K562 (cell line): Measurements from ENCODE around the gene SPHK2. TPM values are rescaled to one million over a fixed set of nuclear protein-coding genes. Genes with fewer than 3 reads are reported as not detected.

Source experiments
- ATAC-seq: fragments of 200-7000 bp; cut with Tn5 transposase; 3 replicates; pipeline ENCODE4 v1.9.1; 2020; ENCODE audit warnings: moderate library complexity
- BruUV-seq: library from RNA; stranded (reverse); fragments of 400-500 nt; replicated peaks from 2 replicates; lab custom pipeline; 2021; lab: Mats Ljungman, UMichigan
- CTCF ChIA-PET: fragments of 300-600 bp; formaldehyde crosslinking; extraction: SDS; loops from one replicate; lab custom pipeline; 2021; ENCODE audit warnings: low intra/inter-chr PET ratio; lab: Yijun Ruan, JAX
- POLR2A ChIA-PET: fragments of 300-600, 350-650 bp; sonication (Branson Sonifier 250); formaldehyde crosslinking; extraction: SDS; loops from one replicate; lab custom pipeline; 2021; ENCODE audit warnings: antibody characterized with exemption, inconsistent platforms; lab: Yijun Ruan, JAX
- DNase-seq, 4 experiments: peaks; one replicate each; pipeline versions ENCODE4 v3.0.0 to v3.0.0-alpha.2; 2011 to 2018; ENCODE audit warnings: low spot score in 3 of 4, mixed read lengths in 3 of 4; ENCODE audit errors: extremely low read depth in 1 of 4
- FAIRE-seq: peaks from 2 replicates; lab custom pipeline; 2011; peaks lifted over from hg19 to GRCh38; lab: Jason Lieb, UNC
- H2AFZ ChIP-seq: 2 replicates; pipeline ENCODE4 v1.6.0; 2011; ENCODE audit warnings: low read depth, low read length, control low read depth, inconsistent platforms
- H3K27ac ChIP-seq: fragments of 200-600 bp; 3 replicates; pipeline ENCODE4 v1.8.0; 2011; ENCODE audit warnings: low read depth, mild to moderate bottlenecking, control low read depth, inconsistent platforms, low read length, moderate library complexity, mixed read lengths; ENCODE audit errors: extremely low read depth
- H3K27me3 ChIP-seq, 2 experiments: fragments of 300-600 bp in 1 of 2; 2 replicates in 1 of 2; 3 replicates in 1 of 2; pipeline versions ENCODE4 v1.6.0 to v1.8.0; 2011; ENCODE audit warnings: inconsistent platforms in 2 of 2, low read length in 2 of 2, mild to moderate bottlenecking in 1 of 2, mixed read lengths in 1 of 2, moderate library complexity in 1 of 2; ENCODE audit not compliant: control insufficient read depth in 2 of 2, insufficient read depth in 2 of 2
- H3K36me3 ChIP-seq: fragments of 300-600 bp; 3 replicates; pipeline ENCODE4 v1.8.0; 2011; ENCODE audit warnings: mild to moderate bottlenecking, low read length, inconsistent platforms; ENCODE audit not compliant: control insufficient read depth, insufficient read depth
- H3K4me1 ChIP-seq, 2 experiments: fragments of 200-600 bp in 1 of 2; replicated peaks in 1 of 2; 2 replicates in 1 of 2; 3 replicates in 1 of 2; pipeline versions ENCODE4 v1.5.1 to v1.8.0; 2011; ENCODE audit warnings: inconsistent platforms in 2 of 2, low read length in 2 of 2, mild to moderate bottlenecking in 1 of 2, mixed read lengths in 1 of 2, moderate library complexity in 1 of 2; ENCODE audit not compliant: control insufficient read depth in 2 of 2, insufficient read depth in 2 of 2
- H3K4me2 ChIP-seq: 2 replicates; pipeline ENCODE4 v1.6.1; 2011; ENCODE audit warnings: low read length, control low read depth, inconsistent platforms, mixed read lengths; ENCODE audit not compliant: insufficient read depth
- H3K4me3 ChIP-seq: fragments of 200-600 bp; sonication (generic), shearing (Covaris generic); 2 replicates; pipeline ENCODE4 v1.5.1; 2016; ENCODE audit warnings: control low read depth, inconsistent platforms
- H3K79me2 ChIP-seq: fragments of 200-600 bp; 3 replicates; pipeline ENCODE4 v1.8.0; 2011; ENCODE audit warnings: low read length, inconsistent platforms; ENCODE audit not compliant: control insufficient read depth, insufficient read depth
- H3K9ac ChIP-seq, 2 experiments: 2 replicates each; pipeline versions ENCODE4 v1.6.0 to v1.6.1; 2011; ENCODE audit warnings: low read depth in 2 of 2, low read length in 2 of 2, control low read depth in 1 of 2, inconsistent platforms in 1 of 2, mild to moderate bottlenecking in 1 of 2, mixed read lengths in 1 of 2; ENCODE audit not compliant: insufficient read depth in 1 of 2
- H3K9me1 ChIP-seq: one replicate; pipeline ENCODE4 v1.6.0; 2011; ENCODE audit warnings: inconsistent platforms, mild to moderate bottlenecking, low read length, moderate library complexity; ENCODE audit not compliant: control insufficient read depth, insufficient read depth
- H3K9me3 ChIP-seq: replicated peaks from 2 replicates; pipeline ENCODE4 v1.5.1; 2011; ENCODE audit warnings: low read depth, low read length, inconsistent platforms; ENCODE audit not compliant: control insufficient read depth, insufficient read depth
- H4K20me1 ChIP-seq: replicated peaks from 2 replicates; pipeline ENCODE4 v1.6.1; 2011; ENCODE audit warnings: low read length, inconsistent platforms, mixed read lengths; ENCODE audit not compliant: control insufficient read depth, insufficient read depth
- CBX5 ChIP-seq: IDR thresholded peaks from 2 replicates; pipeline ENCODE4 v1.6.1; 2014; ENCODE audit warnings: low read depth, borderline replicate concordance
- ETV6 ChIP-seq, 3 experiments: fragments of 150-350 bp in 1 of 3; sonication (generic) in 1 of 3; formaldehyde crosslinking in 1 of 3; IDR thresholded peaks; 2 replicates each; pipeline versions ENCODE4 v1.6.1 to v1.8.0; 2014 to 2022; ENCODE audit warnings: borderline replicate concordance in 2 of 3, low read depth in 2 of 3, antibody characterized with exemption in 1 of 3, low read length in 1 of 3, mild to moderate bottlenecking in 1 of 3, missing genetic modification reagents in 1 of 3
- NCOA6 ChIP-seq: fragments of 450-650 bp; IDR thresholded peaks from 2 replicates; pipeline ENCODE4 v1.6.1; 2017; ENCODE audit warnings: mild to moderate bottlenecking
- NRF1 ChIP-seq, 2 experiments: fragments of 450-650 bp; IDR thresholded peaks in 1 of 2; conservative IDR thresholded peaks in 1 of 2; 2 replicates each; pipeline ENCODE4 v1.6.1; 2014; ENCODE audit warnings: mild to moderate bottlenecking in 2 of 2
- PHB ChIP-seq: fragments of 250-450 bp; sonication (Bioruptor Pico); IDR thresholded peaks from 2 replicates; pipeline ENCODE4 v1.5.0; 2021
- PHTF2 ChIP-seq: fragments of 250-450 bp; sonication (Bioruptor Pico); IDR thresholded peaks from 2 replicates; pipeline ENCODE4 v1.5.0; 2021; ENCODE audit warnings: mild to moderate bottlenecking
- RBM25 ChIP-seq: fragments of 200-400 bp; formaldehyde crosslinking; IDR thresholded peaks from 2 replicates; pipeline ENCODE4 v1.6.1; 2018; ENCODE audit warnings: low read length, low read depth, moderate library complexity; ENCODE audit not compliant: severe bottlenecking
- RFX1 ChIP-seq: fragments of 450-650 bp; IDR thresholded peaks from 2 replicates; pipeline ENCODE4 v1.6.1; 2016; ENCODE audit warnings: mild to moderate bottlenecking, moderate library complexity
- RFX7 ChIP-seq: fragments of 250-450 bp; sonication (Bioruptor Pico); IDR thresholded peaks from 2 replicates; pipeline ENCODE4 v1.5.1; 2021; ENCODE audit warnings: mild to moderate bottlenecking
- SAP30 ChIP-seq: fragments of 200-600 bp; sonication (generic); IDR thresholded peaks from 2 replicates; pipeline ENCODE4 v1.6.1; 2012; ENCODE audit warnings: borderline replicate concordance, low read depth, mild to moderate bottlenecking, moderate library complexity, low read length, control low read depth, inconsistent platforms; ENCODE audit not compliant: insufficient read depth, poor library complexity, severe bottlenecking
- TCF3 ChIP-seq: sonication (generic); formaldehyde crosslinking; IDR thresholded peaks from 2 replicates; pipeline ENCODE4 v1.4.0; 2020; ENCODE audit warnings: mild to moderate bottlenecking, missing genetic modification reagents
- ZNF175 ChIP-seq: fragments of 200-800 bp; sonication (Bioruptor generic); IDR thresholded peaks from 2 replicates; pipeline ENCODE4 v1.6.1; 2016; ENCODE audit warnings: low read depth, mild to moderate bottlenecking, missing genetic modification characterization, missing compliant biosample characterization
- ZNF41 ChIP-seq: fragments of 250-450 bp; sonication (Bioruptor Pico); conservative IDR thresholded peaks from 2 replicates; pipeline ENCODE4 v1.4.0; 2020; ENCODE audit warnings: mild to moderate bottlenecking
- in situ Hi-C: fragments of 300-500 bp; cut with MboI; formaldehyde crosslinking; loops from 4 replicates; pipeline ENCODE4 v1.15.0; 2018; ENCODE audit warnings: inconsistent platforms, mixed read lengths
- intact Hi-C: fragments of 100-400 bp; cut with micrococcal nuclease; formaldehyde crosslinking; loops from 2 replicates; pipeline ENCODE4 v1.14.2; 2022
- polyA plus RNA-seq, 8 experiments: library from polyadenylated mRNA; depleted of rRNA in 4 of 8; stranded (reverse) in 5 of 8; unstranded in 3 of 8; fragments of >200 nt; fragmentation: Nextera tagmentation in 2 of 8; fragmentation: Illumina TruSeq in 1 of 8; extraction: Ambion mirVana in 2 of 8; extraction: Trizol in 1 of 8; gene quantifications; 2 replicates each; pipeline versions ENCODE4 v1.2.1 to v1.2.3, GENCODE V29; 2011 to 2014; ENCODE audit warnings: inconsistent platforms in 1 of 8, missing spikeins in 1 of 8
- total RNA-seq, 7 experiments: library from RNA; depleted of rRNA in 6 of 7; stranded (reverse); fragments of >200 nt in 6 of 7; fragmentation: Illumina TruSeq in 2 of 7; extraction: Trizol in 2 of 7; gene quantifications; 2 replicates each; pipeline versions ENCODE4 v1.2.1 to v1.2.3, GENCODE V29; 2011 to 2021; ENCODE audit warnings: low replicate concordance in 1 of 7
- TF ChIP-seq, protein P1 (sequence below): fragments of 250-450 bp; sonication (Bioruptor Pico); IDR thresholded peaks from 2 replicates; pipeline ENCODE4 v1.5.0; 2022; ENCODE audit warnings: mild to moderate bottlenecking
- TF ChIP-seq, protein P2 (sequence below): fragments of 450-650 bp; IDR thresholded peaks from 2 replicates; pipeline ENCODE4 v1.6.1; 2016; ENCODE audit warnings: missing biosample characterization, missing genetic modification characterization
- TF ChIP-seq, protein P3 (sequence below): fragments of 450-650 bp; IDR thresholded peaks from one replicate; pipeline ENCODE4 v1.6.1; 2018; ENCODE audit warnings: mild to moderate bottlenecking, moderate library complexity; ENCODE audit not compliant: partially characterized antibody
- TF ChIP-seq, protein P4 (sequence below): sonication (generic); formaldehyde crosslinking; IDR thresholded peaks from 2 replicates; pipeline ENCODE4 v1.8.0; 2022; ENCODE audit warnings: mild to moderate bottlenecking, low read depth, missing genetic modification reagents

Gene SPHK2
- total and polyA plus RNA-seq, 9 of the 15 experiments (the other 6 are each of a cell fraction or from before 2014, with no cell fraction given) = 0.10 to 15.2 (median 2.9) TPM

DNA sequence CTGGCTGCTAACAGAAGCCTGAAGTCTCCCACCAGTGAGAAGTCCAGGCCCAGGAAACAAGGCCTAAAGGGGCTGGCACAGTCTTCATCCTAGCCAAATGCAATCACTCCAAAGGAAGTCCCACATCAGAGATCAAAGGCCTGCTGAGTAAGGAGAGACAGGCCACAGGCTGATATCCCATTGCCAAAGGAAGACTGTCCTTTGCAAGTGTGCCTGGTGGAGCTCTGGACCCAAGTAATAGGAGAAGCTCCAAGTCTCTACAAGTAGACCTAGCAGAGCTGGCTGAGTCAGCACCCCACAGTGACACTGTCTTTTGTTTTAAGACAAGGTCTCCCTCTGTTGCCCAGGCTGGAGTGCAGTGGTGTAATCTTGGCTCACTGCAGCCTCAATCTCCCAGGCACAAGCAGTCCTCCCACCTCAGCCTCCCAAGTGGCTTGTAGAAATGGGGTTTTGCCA is 13.4 kb downstream of the SPHK2 start:
- DNase-seq (peak in 1 of 4 experiments; percentile 71), FAIRE-seq (no peak), ATAC-seq (no peak)
- H3K9ac ChIP-seq = peak overlapping the region in 1 of 2 experiments; percentile 33; a peak in 2 of 4 replicates
- peaks cover 9% of the 10 kb centered on the region; the same call in 2 of the 3 replicates for H3K79me2 ChIP-seq
- no peak overlapping the region for H3K4me3 ChIP-seq
- BruUV-seq = no TSS peak
- POLR2A ChIA-PET = interaction anchor here (0.7 to 2.4 kb wide), 9 partner anchors 8 to 321 kb away, joined by 3 to 18 read pairs (median 3); partner anchors contain the start of genes RPL18 and SPHK2
- H3K27ac ChIP-seq = peak overlapping the region; percentile 88; the same call in 2 of the 3 replicates
- peaks cover 4% of the 10 kb centered on the region for H3K9me1 ChIP-seq
- in situ Hi-C loops = no loop called here
- H3K27me3 ChIP-seq = no peaks in the 10 kb centered on the region
- H4K20me1 ChIP-seq = no peaks in the 10 kb centered on the region
- no peaks in the 10 kb centered on the region for H3K9me3 ChIP-seq
- peak overlapping the region; percentile 33; the same call in 1 of the 2 replicates for H3K4me2 ChIP-seq
- intact Hi-C loops = no loop called here
- CTCF ChIA-PET = no interaction called here
- H3K36me3 ChIP-seq = peaks cover 2% of the 10 kb centered on the region; the same call in 1 of the 3 replicates
- H2AFZ ChIP-seq = no peak overlapping the region
- peaks cover 33 to 87% of the 10 kb centered on the region in 2 experiments for H3K4me1 ChIP-seq
- TF ChIP-seq PHB (no peak), SAP30 (no peak), RBM25 (no peak), RFX1 (no peak), TCF3 (CRISPR knock-in tag) (no peak), PHTF2 (CRISPR knock-in tag) (no peak), ZNF41 (CRISPR knock-in tag) (no peak), ZNF175 (CRISPR knock-in tag) (no peak), RFX7 (CRISPR knock-in tag) (no peak), NCOA6 (no peak), NRF1 (conservative IDR thresholded peaks at IDR 0.05 in 1 of 2, IDR thresholded peaks at IDR 0.05 in 1 of 2) (peak in 1 of 2 experiments; percentile 39; a peak in 1 of 4 replicates), ETV6 (IDR thresholded peaks at IDR 0.05; ENCODE audit: borderline replicate concordance in 1 of 2, low read depth in 2 of 2, low read length in 1 of 2) (no peak), ETV6 (CRISPR knock-in tag; IDR thresholded peaks at IDR 0.05; ENCODE audit: borderline replicate concordance) (no peak), CBX5 (no peak)
- TF ChIP-seq, protein P1, sequence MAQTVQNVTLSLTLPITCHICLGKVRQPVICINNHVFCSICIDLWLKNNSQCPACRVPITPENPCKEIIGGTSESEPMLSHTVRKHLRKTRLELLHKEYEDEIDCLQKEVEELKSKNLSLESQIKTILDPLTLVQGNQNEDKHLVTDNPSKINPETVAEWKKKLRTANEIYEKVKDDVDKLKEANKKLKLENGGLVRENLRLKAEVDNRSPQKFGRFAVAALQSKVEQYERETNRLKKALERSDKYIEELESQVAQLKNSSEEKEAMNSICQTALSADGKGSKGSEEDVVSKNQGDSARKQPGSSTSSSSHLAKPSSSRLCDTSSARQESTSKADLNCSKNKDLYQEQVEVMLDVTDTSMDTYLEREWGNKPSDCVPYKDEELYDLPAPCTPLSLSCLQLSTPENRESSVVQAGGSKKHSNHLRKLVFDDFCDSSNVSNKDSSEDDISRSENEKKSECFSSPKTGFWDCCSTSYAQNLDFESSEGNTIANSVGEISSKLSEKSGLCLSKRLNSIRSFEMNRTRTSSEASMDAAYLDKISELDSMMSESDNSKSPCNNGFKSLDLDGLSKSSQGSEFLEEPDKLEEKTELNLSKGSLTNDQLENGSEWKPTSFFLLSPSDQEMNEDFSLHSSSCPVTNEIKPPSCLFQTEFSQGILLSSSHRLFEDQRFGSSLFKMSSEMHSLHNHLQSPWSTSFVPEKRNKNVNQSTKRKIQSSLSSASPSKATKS = no peak
- TF ChIP-seq, protein P2, sequence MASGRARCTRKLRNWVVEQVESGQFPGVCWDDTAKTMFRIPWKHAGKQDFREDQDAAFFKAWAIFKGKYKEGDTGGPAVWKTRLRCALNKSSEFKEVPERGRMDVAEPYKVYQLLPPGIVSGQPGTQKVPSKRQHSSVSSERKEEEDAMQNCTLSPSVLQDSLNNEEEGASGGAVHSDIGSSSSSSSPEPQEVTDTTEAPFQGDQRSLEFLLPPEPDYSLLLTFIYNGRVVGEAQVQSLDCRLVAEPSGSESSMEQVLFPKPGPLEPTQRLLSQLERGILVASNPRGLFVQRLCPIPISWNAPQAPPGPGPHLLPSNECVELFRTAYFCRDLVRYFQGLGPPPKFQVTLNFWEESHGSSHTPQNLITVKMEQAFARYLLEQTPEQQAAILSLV = no peak
- TF ChIP-seq, protein P3, sequence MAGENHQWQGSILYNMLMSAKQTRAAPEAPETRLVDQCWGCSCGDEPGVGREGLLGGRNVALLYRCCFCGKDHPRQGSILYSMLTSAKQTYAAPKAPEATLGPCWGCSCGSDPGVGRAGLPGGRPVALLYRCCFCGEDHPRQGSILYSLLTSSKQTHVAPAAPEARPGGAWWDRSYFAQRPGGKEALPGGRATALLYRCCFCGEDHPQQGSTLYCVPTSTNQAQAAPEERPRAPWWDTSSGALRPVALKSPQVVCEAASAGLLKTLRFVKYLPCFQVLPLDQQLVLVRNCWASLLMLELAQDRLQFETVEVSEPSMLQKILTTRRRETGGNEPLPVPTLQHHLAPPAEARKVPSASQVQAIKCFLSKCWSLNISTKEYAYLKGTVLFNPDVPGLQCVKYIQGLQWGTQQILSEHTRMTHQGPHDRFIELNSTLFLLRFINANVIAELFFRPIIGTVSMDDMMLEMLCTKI = no peak
- TF ChIP-seq, protein P4, sequence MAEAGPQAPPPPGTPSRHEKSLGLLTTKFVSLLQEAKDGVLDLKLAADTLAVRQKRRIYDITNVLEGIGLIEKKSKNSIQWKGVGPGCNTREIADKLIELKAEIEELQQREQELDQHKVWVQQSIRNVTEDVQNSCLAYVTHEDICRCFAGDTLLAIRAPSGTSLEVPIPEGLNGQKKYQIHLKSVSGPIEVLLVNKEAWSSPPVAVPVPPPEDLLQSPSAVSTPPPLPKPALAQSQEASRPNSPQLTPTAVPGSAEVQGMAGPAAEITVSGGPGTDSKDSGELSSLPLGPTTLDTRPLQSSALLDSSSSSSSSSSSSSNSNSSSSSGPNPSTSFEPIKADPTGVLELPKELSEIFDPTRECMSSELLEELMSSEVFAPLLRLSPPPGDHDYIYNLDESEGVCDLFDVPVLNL (CRISPR knock-in tag) = no peak
